GM06990 (cell line): ENCODE results near the gene DGUOK.

Source experiments
- DNase-seq: peaks from one replicate; pipeline ENCODE4 v3.0.0-alpha.2; 2011; ENCODE audit not compliant: insufficient read length; ENCODE audit errors: extremely low read depth
- H3K27me3 ChIP-seq: replicated peaks from 2 replicates; pipeline ENCODE4 v1.6.0; 2011; ENCODE audit warnings: low read length; ENCODE audit not compliant: control insufficient read depth, insufficient read depth
- H3K36me3 ChIP-seq: 2 replicates; pipeline ENCODE4 v1.5.1; 2011; ENCODE audit warnings: low read length; ENCODE audit not compliant: control insufficient read depth, insufficient read depth
- H3K4me3 ChIP-seq: replicated peaks from 2 replicates; pipeline ENCODE4 v1.5.1; 2011; ENCODE audit warnings: low read depth, mild to moderate bottlenecking, control low read depth, low read length
- TF ChIP-seq, protein P1 (sequence below): IDR thresholded peaks from 2 replicates; pipeline ENCODE4 v1.5.1; 2011; ENCODE audit warnings: low read length, control low read depth, mild to moderate bottlenecking, inconsistent platforms; ENCODE audit not compliant: insufficient read depth, poor library complexity, severe bottlenecking

DGUOK gene

GRCh38 chr2:73946215-73946614, 19.5 kb downstream of the DGUOK start:
- H3K27me3 ChIP-seq = no peaks in the 10 kb centered on the region
- TF ChIP-seq, protein P1, sequence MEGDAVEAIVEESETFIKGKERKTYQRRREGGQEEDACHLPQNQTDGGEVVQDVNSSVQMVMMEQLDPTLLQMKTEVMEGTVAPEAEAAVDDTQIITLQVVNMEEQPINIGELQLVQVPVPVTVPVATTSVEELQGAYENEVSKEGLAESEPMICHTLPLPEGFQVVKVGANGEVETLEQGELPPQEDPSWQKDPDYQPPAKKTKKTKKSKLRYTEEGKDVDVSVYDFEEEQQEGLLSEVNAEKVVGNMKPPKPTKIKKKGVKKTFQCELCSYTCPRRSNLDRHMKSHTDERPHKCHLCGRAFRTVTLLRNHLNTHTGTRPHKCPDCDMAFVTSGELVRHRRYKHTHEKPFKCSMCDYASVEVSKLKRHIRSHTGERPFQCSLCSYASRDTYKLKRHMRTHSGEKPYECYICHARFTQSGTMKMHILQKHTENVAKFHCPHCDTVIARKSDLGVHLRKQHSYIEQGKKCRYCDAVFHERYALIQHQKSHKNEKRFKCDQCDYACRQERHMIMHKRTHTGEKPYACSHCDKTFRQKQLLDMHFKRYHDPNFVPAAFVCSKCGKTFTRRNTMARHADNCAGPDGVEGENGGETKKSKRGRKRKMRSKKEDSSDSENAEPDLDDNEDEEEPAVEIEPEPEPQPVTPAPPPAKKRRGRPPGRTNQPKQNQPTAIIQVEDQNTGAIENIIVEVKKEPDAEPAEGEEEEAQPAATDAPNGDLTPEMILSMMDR = no peak
- H3K36me3 ChIP-seq = peaks cover 20% of the 10 kb centered on the region

DNA sequence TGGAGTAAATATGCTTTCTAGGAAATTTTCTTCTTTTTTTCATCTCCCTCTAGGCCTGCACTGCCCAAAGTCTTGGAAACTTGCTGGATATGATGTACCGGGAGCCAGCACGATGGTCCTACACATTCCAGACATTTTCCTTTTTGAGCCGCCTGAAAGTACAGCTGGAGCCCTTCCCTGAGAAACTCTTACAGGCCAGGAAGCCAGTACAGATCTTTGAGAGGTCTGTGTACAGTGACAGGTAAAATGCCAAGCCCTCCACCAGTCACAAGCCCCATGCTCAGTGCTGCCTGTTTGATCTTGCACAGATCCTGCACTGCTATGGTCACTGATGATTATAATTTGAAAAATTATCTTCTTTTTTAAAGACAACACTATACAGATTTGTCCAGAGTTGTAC, 20.0 kb downstream of the DGUOK start:
- Histone ChIP-seq H3K27me3 (no peaks in the 10 kb centered on the region), H3K36me3 (peaks cover 23% of the 10 kb centered on the region), H3K4me3 (no peak overlapping the region)

More at GRCh38 chr2:73946215-73946614, 19.5 kb downstream of the DGUOK start:
- H3K4me3 ChIP-seq = no peak overlapping the region
- DNase-seq = no peak

GRCh38 chr2:73947412-73948018, 20.8 kb downstream of the DGUOK start:
- peaks cover 27% of the 10 kb centered on the region for H3K36me3 ChIP-seq
- no peaks in the 10 kb centered on the region for H3K27me3 ChIP-seq
- TF ChIP-seq, protein P1 = no peak
- no peak overlapping the region for H3K4me3 ChIP-seq
- DNase-seq = no peak

More for the DNA sequence above, 20.0 kb downstream of the DGUOK start:
- DNase-seq = no peak
- TF ChIP-seq, protein P1 = no peak

DNA sequence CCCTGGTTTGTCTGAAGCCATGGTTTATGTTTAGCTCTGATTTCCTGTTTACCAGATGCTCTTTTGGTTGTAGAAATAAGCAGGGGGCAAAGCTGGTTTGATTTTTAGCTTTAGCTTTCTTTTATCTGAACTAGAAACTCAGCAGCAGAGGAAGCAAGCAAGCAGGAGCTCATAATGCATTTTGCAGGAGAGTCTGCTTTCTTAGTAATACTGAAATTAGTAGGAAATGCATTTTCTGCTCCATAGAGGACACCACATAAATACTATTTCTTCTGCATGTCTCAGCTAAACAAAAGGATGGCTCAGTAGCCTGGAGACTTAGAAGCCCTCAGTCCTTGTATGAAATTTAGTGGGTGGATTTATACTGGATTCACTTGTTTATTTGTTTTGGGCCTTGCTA, 23.1 kb downstream of the DGUOK start:
- TF ChIP-seq, protein P1 = no peak
- DNase-seq = no peak
- no peaks in the 10 kb centered on the region for H3K27me3 ChIP-seq
- peaks cover 30% of the 10 kb centered on the region for H3K36me3 ChIP-seq
- H3K4me3 ChIP-seq = no peak overlapping the region

GRCh38 chr2:73952499-73953446, 26.1 kb downstream of the DGUOK start:
- Histone ChIP-seq H3K4me3 (no peak overlapping the region), H3K36me3 (peaks cover 27% of the 10 kb centered on the region), H3K27me3 (no peaks in the 10 kb centered on the region)
- no peak for DNase-seq
- TF ChIP-seq, protein P1 = no peak
